MCF 10A (cell line): ENCODE data around the gene GPR173. TPM values are rescaled to one million over a fixed set of nuclear protein-coding genes. Genes with fewer than 3 reads are reported as not detected.
A peak's percentile ranks its signal among the peaks of the same experiment; 100 is the strongest.

Experiments used
- BruUV-seq: library from RNA; stranded (reverse); fragments of 400-500 nt; replicated peaks from 2 replicates; lab custom pipeline; 2021; lab: Mats Ljungman, UMichigan
- CTCF ChIA-PET: fragments of 300-600 bp; sonication (Branson Sonifier 250); formaldehyde crosslinking; extraction: SDS; loops from one replicate; lab custom pipeline; 2021; ENCODE audit warnings: antibody characterized with exemption, inconsistent platforms; lab: Yijun Ruan, JAX
- POLR2A ChIA-PET: fragments of 300-600, 350-650 bp; sonication (Branson Sonifier 250); formaldehyde crosslinking; extraction: SDS; loops from one replicate; lab custom pipeline; 2020; ENCODE audit warnings: antibody characterized with exemption, inconsistent platforms; lab: Yijun Ruan, JAX
- DNase-seq: peaks from one replicate; pipeline ENCODE4 v3.0.0-alpha.2; 2018; ENCODE audit not compliant: unreplicated experiment
- H3K27ac Mint-ChIP-seq: one replicate; pipeline ENCODE4 v1.8.0; 2022; ENCODE audit warnings: mild to moderate bottlenecking, low read depth, mixed read lengths; ENCODE audit not compliant: unreplicated experiment
- H3K27me3 Mint-ChIP-seq: one replicate; pipeline ENCODE4 v1.8.0; 2022; ENCODE audit warnings: mixed read lengths; ENCODE audit not compliant: insufficient read depth, unreplicated experiment
- H3K36me3 Mint-ChIP-seq: one replicate; pipeline ENCODE4 v1.8.0; 2022; ENCODE audit warnings: mild to moderate bottlenecking, moderate library complexity, mixed read lengths; ENCODE audit not compliant: insufficient read depth, unreplicated experiment
- H3K4me1 Mint-ChIP-seq: one replicate; pipeline ENCODE4 v1.8.0; 2022; ENCODE audit warnings: mixed read lengths; ENCODE audit not compliant: insufficient read depth, unreplicated experiment
- H3K4me3 Mint-ChIP-seq: one replicate; pipeline ENCODE4 v1.8.0; 2022; ENCODE audit warnings: mild to moderate bottlenecking, moderate library complexity, mixed read lengths; ENCODE audit not compliant: unreplicated experiment
- H3K9me3 Mint-ChIP-seq: one replicate; pipeline ENCODE4 v1.8.0; 2022; ENCODE audit warnings: mixed read lengths; ENCODE audit not compliant: unreplicated experiment
- CTCF ChIP-seq: fragments of 200-600 bp; IDR thresholded peaks from one replicate; pipeline ENCODE4 v1.8.0; 2022; ENCODE audit warnings: antibody characterized with exemption, mild to moderate bottlenecking; ENCODE audit not compliant: unreplicated experiment
- intact Hi-C: fragments of 100-400 bp; cut with micrococcal nuclease; formaldehyde crosslinking; loops from 2 replicates; pipeline ENCODE4 v1.14.1; 2022
- total RNA-seq: library from RNA; stranded (reverse); gene quantifications from 2 replicates; pipeline ENCODE4 v1.2.3, GENCODE V29; 2022

The GPR173 gene
- total RNA-seq, 1 experiment from 2014 or later = 1.3 TPM

- peaks cover 80% of the 10 kb centered on the region for H3K27me3 Mint-ChIP-seq
- POLR2A ChIA-PET = no interaction called here
- CTCF ChIA-PET = interaction anchor here (1.4 kb wide), 1 partner anchor 14 kb away, joined by 6 read pairs; no protein-coding TSS in a partner anchor
- H3K9me3 Mint-ChIP-seq = no peaks in the 10 kb centered on the region
- intact Hi-C loops = no loop called here
- H3K4me3 Mint-ChIP-seq = no peak overlapping the region
- H3K4me1 Mint-ChIP-seq = peaks cover 13% of the 10 kb centered on the region
- H3K36me3 Mint-ChIP-seq = no peaks in the 10 kb centered on the region
- TF ChIP-seq CTCF = no peak
- peak; percentile 18 for DNase-seq
- BruUV-seq = no TSS peak
- no peak overlapping the region for H3K27ac Mint-ChIP-seq
Measured at GRCh38 chrX:53075011-53075410, 26.4 kb downstream of the GPR173 start.

DNA sequence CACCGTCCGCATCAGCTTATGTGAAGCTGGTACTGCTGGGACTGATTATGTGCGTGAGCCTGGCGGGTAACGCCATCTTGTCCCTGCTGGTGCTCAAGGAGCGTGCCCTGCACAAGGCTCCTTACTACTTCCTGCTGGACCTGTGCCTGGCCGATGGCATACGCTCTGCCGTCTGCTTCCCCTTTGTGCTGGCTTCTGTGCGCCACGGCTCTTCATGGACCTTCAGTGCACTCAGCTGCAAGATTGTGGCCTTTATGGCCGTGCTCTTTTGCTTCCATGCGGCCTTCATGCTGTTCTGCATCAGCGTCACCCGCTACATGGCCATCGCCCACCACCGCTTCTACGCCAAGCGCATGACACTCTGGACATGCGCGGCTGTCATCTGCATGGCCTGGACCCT, 28.1 kb downstream of the GPR173 start:
- intact Hi-C loops = no loop called here
- H3K9me3 Mint-ChIP-seq = no peaks in the 10 kb centered on the region
- H3K4me3 Mint-ChIP-seq = no peak overlapping the region

GRCh38 chrX:53077207-53078197, 28.9 kb downstream of the GPR173 start:
- DNase-seq = no peak
- no peak overlapping the region for H3K27ac Mint-ChIP-seq
- intact Hi-C loops = no loop called here
- no TSS peak for BruUV-seq
- peaks cover 12% of the 10 kb centered on the region for H3K36me3 Mint-ChIP-seq
- no peaks in the 10 kb centered on the region for H3K9me3 Mint-ChIP-seq
- peaks cover 2% of the 10 kb centered on the region for H3K4me1 Mint-ChIP-seq
- CTCF ChIA-PET = interaction anchor here (0.6 to 1.2 kb wide), 2 partner anchors 12 to 515 kb away, joined by 3 to 5 read pairs; no protein-coding TSS in a partner anchor
- H3K4me3 Mint-ChIP-seq = no peak overlapping the region
- TF ChIP-seq CTCF = no peak
- H3K27me3 Mint-ChIP-seq = peaks cover 73% of the 10 kb centered on the region
- POLR2A ChIA-PET = no interaction called here

More for the DNA sequence above, 28.1 kb downstream of the GPR173 start:
- no TSS peak for BruUV-seq
- CTCF ChIA-PET = interaction anchor here (0.6 to 1.4 kb wide), 3 partner anchors 12 to 514 kb away, joined by 3 to 6 read pairs (median 5); no protein-coding TSS in a partner anchor
- no peak for DNase-seq
- H3K36me3 Mint-ChIP-seq = peaks cover 6% of the 10 kb centered on the region
- POLR2A ChIA-PET = no interaction called here
- peaks cover 10% of the 10 kb centered on the region for H3K4me1 Mint-ChIP-seq
- TF ChIP-seq CTCF = no peak
- H3K27me3 Mint-ChIP-seq = peaks cover 79% of the 10 kb centered on the region
- no peak overlapping the region for H3K27ac Mint-ChIP-seq

DNA sequence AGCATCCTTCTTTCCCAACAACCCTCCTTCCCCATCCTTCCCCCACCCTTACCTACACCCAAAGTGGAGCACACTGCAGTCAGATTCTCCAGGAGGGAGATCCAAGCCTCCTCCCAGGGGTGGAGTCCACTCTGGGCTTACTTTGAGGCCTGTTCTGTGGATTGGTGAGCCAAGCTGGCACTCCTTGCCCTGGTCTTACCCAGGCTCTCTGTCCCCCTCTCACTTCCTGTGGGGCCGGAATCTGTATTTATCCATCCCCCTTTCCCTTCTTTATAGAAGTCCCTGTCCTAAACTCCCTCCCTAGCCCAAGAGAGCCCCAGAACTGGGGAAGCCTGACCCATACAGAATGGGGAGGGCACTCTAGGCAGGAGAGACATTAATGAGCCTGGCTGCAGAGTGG, 30.4 kb downstream of the GPR173 start:
- Mint-ChIP-seq H3K27ac (no peak overlapping the region), H3K36me3 (peaks cover 27% of the 10 kb centered on the region), H3K4me1 (peaks cover 5% of the 10 kb centered on the region), H3K9me3 (no peaks in the 10 kb centered on the region), H3K4me3 (no peak overlapping the region), H3K27me3 (peaks cover 75% of the 10 kb centered on the region)
- BruUV-seq = no TSS peak
- CTCF ChIA-PET = no interaction called here
- DNase-seq = no peak
- intact Hi-C loops = no loop called here
- POLR2A ChIA-PET = no interaction called here
- TF ChIP-seq CTCF = no peak
